ENCODE results near the gene FXYD2.

GRCh38 chr11:117834068-117834810 lies 9.7 kb upstream of the FXYD2 start:
- TF ChIP-seq NR2C2 (CRISPR knock-in tag; IDR thresholded peaks at IDR 0.05) (no peak), CTCF (IDR thresholded peaks at IDR 0.05) (no peak), ZNF263 (CRISPR knock-in tag; IDR thresholded peaks at IDR 0.05; ENCODE audit: low read depth) (no peak)

Measured in WTC11 (cell line).